ENCODE measurements around the gene RNF4. TPM values are rescaled to one million over a fixed set of nuclear protein-coding genes. Genes with fewer than 3 reads are reported as not detected.
A peak's percentile ranks its signal among the peaks of the same experiment; 100 is the strongest.

The RNF4 gene
- total and polyA plus RNA-seq, 2 experiments from 2014 or later: 56.8 to 58.7 TPM

- Histone ChIP-seq H3K27me3 (no peaks in the 10 kb centered on the region), H3K4me3 (no peak overlapping the region), H3K36me3 (no peaks in the 10 kb centered on the region), H3K9me3 (ENCODE audit: low read depth) (no peaks in the 10 kb centered on the region), H3K4me1 (ENCODE audit: low read depth) (peaks cover 5% of the 10 kb centered on the region), H3K27ac (no peak overlapping the region)
- DNase-seq (ENCODE audit: low read depth in 1 of 2, low spot score in 1 of 2): no peak
- TF ChIP-seq CTCF (IDR thresholded peaks at IDR 0.05; ENCODE audit: low read depth, low read length): no peak
Observed at GRCh38 chr4:2478229-2478628, 9.3 kb downstream of the RNF4 start.

- H3K9me3 ChIP-seq (ENCODE audit: low read depth): no peaks in the 10 kb centered on the region
- H3K27me3 ChIP-seq: no peaks in the 10 kb centered on the region
- no peak for DNase-seq (ENCODE audit: low read depth in 1 of 2, low spot score in 1 of 2)
- H3K4me3 ChIP-seq: no peak overlapping the region
- no peak overlapping the region for H3K27ac ChIP-seq
- H3K4me1 ChIP-seq (ENCODE audit: low read depth): peaks cover 10% of the 10 kb centered on the region
- H3K36me3 ChIP-seq: no peaks in the 10 kb centered on the region
- TF ChIP-seq CTCF (IDR thresholded peaks at IDR 0.05; ENCODE audit: low read depth, low read length): no peak
Observed at GRCh38 chr4:2480649-2481048, 11.7 kb downstream of the RNF4 start.

- DNase-seq (ENCODE audit: low read depth in 1 of 2, low spot score in 1 of 2): no peak
- Histone ChIP-seq H3K4me3 (no peak overlapping the region), H3K36me3 (no peaks in the 10 kb centered on the region), H3K4me1 (ENCODE audit: low read depth) (peaks cover 10% of the 10 kb centered on the region), H3K27ac (no peak overlapping the region), H3K27me3 (no peaks in the 10 kb centered on the region), H3K9me3 (ENCODE audit: low read depth) (no peaks in the 10 kb centered on the region)
- no peak for TF ChIP-seq CTCF (IDR thresholded peaks at IDR 0.05; ENCODE audit: low read depth, low read length)
Observed at GRCh38 chr4:2482192-2482591, 13.3 kb downstream of the RNF4 start.

- no peak for TF ChIP-seq CTCF (IDR thresholded peaks at IDR 0.05; ENCODE audit: low read depth, low read length)
- DNase-seq (ENCODE audit: low read depth in 1 of 2, low spot score in 1 of 2): peak in 1 of 2 donors; percentile 82
- Histone ChIP-seq H3K36me3 (no peaks in the 10 kb centered on the region), H3K4me3 (no peak overlapping the region), H3K9me3 (ENCODE audit: low read depth) (no peaks in the 10 kb centered on the region), H3K27ac (no peak overlapping the region), H3K4me1 (ENCODE audit: low read depth) (peaks cover 10% of the 10 kb centered on the region), H3K27me3 (no peaks in the 10 kb centered on the region)
Observed at GRCh38 chr4:2482693-2483092, 13.8 kb downstream of the RNF4 start.

GRCh38 chr4:2483237-2483636 lies 14.3 kb downstream of the RNF4 start:
- no peak for DNase-seq (ENCODE audit: low read depth in 1 of 2, low spot score in 1 of 2)
- no peak overlapping the region for H3K4me3 ChIP-seq
- peaks cover 10% of the 10 kb centered on the region for H3K4me1 ChIP-seq (ENCODE audit: low read depth)
- TF ChIP-seq CTCF (IDR thresholded peaks at IDR 0.05; ENCODE audit: low read depth, low read length): no peak
- no peak overlapping the region for H3K27ac ChIP-seq
- no peaks in the 10 kb centered on the region for H3K9me3 ChIP-seq (ENCODE audit: low read depth)
- no peaks in the 10 kb centered on the region for H3K36me3 ChIP-seq
- no peaks in the 10 kb centered on the region for H3K27me3 ChIP-seq

- TF ChIP-seq CTCF (IDR thresholded peaks at IDR 0.05; ENCODE audit: low read depth, low read length): no peak
- peaks cover 10% of the 10 kb centered on the region for H3K4me1 ChIP-seq (ENCODE audit: low read depth)
- H3K4me3 ChIP-seq: no peak overlapping the region
- no peaks in the 10 kb centered on the region for H3K27me3 ChIP-seq
- no peak for DNase-seq (ENCODE audit: low read depth in 1 of 2, low spot score in 1 of 2)
- H3K27ac ChIP-seq: no peak overlapping the region
- H3K9me3 ChIP-seq (ENCODE audit: low read depth): no peaks in the 10 kb centered on the region
- H3K36me3 ChIP-seq: no peaks in the 10 kb centered on the region
Observed at GRCh38 chr4:2484185-2484584, 15.3 kb downstream of the RNF4 start.
